ENCODE data around the gene ST3GAL3. TPM values are rescaled to one million over a fixed set of nuclear protein-coding genes. Genes with fewer than 3 reads are reported as not detected.

Gene ST3GAL3
- polyA plus RNA-seq, 1 of the 3 experiments (the other 2 are of a cell fraction), result 20.6 TPM

GRCh38 chr1:43881415-43881814 lies 174.1 kb downstream of the ST3GAL3 start:
- ChIA-PET CTCF (interaction anchor here (0.8 to 4.6 kb wide), 5 partner anchors 36 to 118 kb away, joined by 3 to 23 read pairs (median 3); no protein-coding TSS in a partner anchor), POLR2A (no interaction called here)
- peaks cover 10% of the 10 kb centered on the region for H3F3A ChIP-seq (replicated peaks; ENCODE audit: insufficient read depth)
- H3K27me3 ChIP-seq (ENCODE audit: insufficient read depth), result no peaks in the 10 kb centered on the region
- no peaks in the 10 kb centered on the region for H3K9me3 ChIP-seq
- H3K27ac ChIP-seq (ENCODE audit: low read depth in 2 of 2, low read length in 1 of 2), result no peak overlapping the region
- H3K4me2 ChIP-seq, result no peak overlapping the region
- 87% methylated on average over 3 of the region's 4 CpGs for WGBS (ENCODE audit: low lambda C conversion rate)
- H3K4me3 ChIP-seq (ENCODE audit: low read depth in 2 of 2, low read length in 1 of 2), result no peak overlapping the region
- H3K79me2 ChIP-seq (ENCODE audit: insufficient read depth), result no peaks in the 10 kb centered on the region
- peaks cover 0 to 6% of the 10 kb centered on the region in 2 experiments for H3K36me3 ChIP-seq (replicated peaks in 1 of 2; ENCODE audit: control insufficient read depth in 1 of 2, insufficient read depth in 2 of 2, low read length in 1 of 2)
- no peak overlapping the region for H2AFZ ChIP-seq (ENCODE audit: low read depth)
- H3K4me1 ChIP-seq (ENCODE audit: control insufficient read depth in 1 of 2, insufficient read depth in 2 of 2, low read depth in 1 of 2, low read length in 1 of 2), result peaks cover 3 to 15% of the 10 kb centered on the region in 2 experiments; a peak in 2 of 4 replicates
- TF ChIP-seq RAD21 (IDR thresholded peaks at IDR 0.05; ENCODE audit: low read length) (peak; percentile 39), POLR2AphosphoS5 (IDR thresholded peaks at IDR 0.05; ENCODE audit: low read depth, low read length) (no peak), RCOR1 (IDR thresholded peaks at IDR 0.05; ENCODE audit: low read length) (no peak), YY1 (IDR thresholded peaks at IDR 0.05; ENCODE audit: low read depth) (no peak)
- H3K9me2 ChIP-seq, result no peaks in the 10 kb centered on the region
- peaks cover 23% of the 10 kb centered on the region for H4K20me1 ChIP-seq (ENCODE audit: insufficient read depth)
- peak; percentile 62 for DNase-seq
- no peak overlapping the region for H3K9ac ChIP-seq

DNA sequence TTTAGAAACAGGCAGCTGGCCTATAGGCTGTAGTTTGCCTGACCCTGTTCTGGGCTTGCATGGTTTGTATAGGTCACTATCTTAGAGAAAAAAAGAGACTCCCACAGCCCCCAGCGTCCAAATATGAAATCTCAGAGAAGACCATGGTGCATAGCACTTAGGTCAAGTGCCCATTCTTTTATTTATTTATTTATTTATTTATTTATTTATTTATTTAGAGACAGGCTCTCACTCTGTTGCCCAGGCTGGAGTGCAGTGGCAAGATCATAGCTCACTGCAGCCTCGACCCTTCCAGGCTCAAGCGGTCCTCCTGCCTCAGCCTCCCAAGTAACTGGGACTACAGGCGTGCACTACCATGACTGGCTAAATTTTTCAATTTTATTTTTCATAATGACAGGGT lies 175.4 kb downstream of the ST3GAL3 start:
- peaks cover 18% of the 10 kb centered on the region for H4K20me1 ChIP-seq (ENCODE audit: insufficient read depth)
- 93% methylated on average over 4 of the region's 4 CpGs for WGBS (ENCODE audit: low lambda C conversion rate)
- H3K36me3 ChIP-seq (replicated peaks in 1 of 2; ENCODE audit: control insufficient read depth in 1 of 2, insufficient read depth in 2 of 2, low read length in 1 of 2), result peaks cover 0 to 6% of the 10 kb centered on the region in 2 experiments
- ChIA-PET POLR2A (no interaction called here), CTCF (interaction anchor here (1.2 to 4.6 kb wide), 2 partner anchors 10 to 52 kb away, joined by 6 to 23 read pairs; no protein-coding TSS in a partner anchor)
- no peaks in the 10 kb centered on the region for H3K27me3 ChIP-seq (ENCODE audit: insufficient read depth)
- no peak overlapping the region for H3K27ac ChIP-seq (ENCODE audit: low read depth in 2 of 2, low read length in 1 of 2)
- DNase-seq, result no peak
- H3K79me2 ChIP-seq (ENCODE audit: insufficient read depth), result no peaks in the 10 kb centered on the region
- peaks cover 10% of the 10 kb centered on the region for H3F3A ChIP-seq (replicated peaks; ENCODE audit: insufficient read depth)
- H3K9me3 ChIP-seq, result no peaks in the 10 kb centered on the region
- TF ChIP-seq USF2 (IDR thresholded peaks at IDR 0.05; ENCODE audit: borderline replicate concordance, low read depth, low read length) (no peak), RFX5 (IDR thresholded peaks at IDR 0.05; ENCODE audit: low read length) (no peak), RCOR1 (IDR thresholded peaks at IDR 0.05; ENCODE audit: low read length) (no peak), RXRA (IDR thresholded peaks at IDR 0.05; ENCODE audit: borderline replicate concordance, low read depth) (no peak), MAX (IDR thresholded peaks at IDR 0.05; ENCODE audit: low read depth) (no peak), MXI1 (IDR thresholded peaks at IDR 0.05; ENCODE audit: low read depth, low read length) (no peak), TAF1 (IDR thresholded peaks at IDR 0.05; ENCODE audit: borderline replicate concordance, low read depth, low read length) (no peak), SMC3 (IDR thresholded peaks at IDR 0.05; ENCODE audit: low read depth, low read length) (no peak), EZH2phosphoT487 (IDR thresholded peaks at IDR 0.05; ENCODE audit: borderline replicate concordance, low read depth) (no peak), SIN3A (IDR thresholded peaks at IDR 0.05; ENCODE audit: borderline replicate concordance, low read depth, low read length) (no peak), JUND (IDR thresholded peaks at IDR 0.05) (no peak), GATA2 (CRISPR knock-in tag; IDR thresholded peaks at IDR 0.05) (no peak)
- TF ChIP-seq, protein P1, sequence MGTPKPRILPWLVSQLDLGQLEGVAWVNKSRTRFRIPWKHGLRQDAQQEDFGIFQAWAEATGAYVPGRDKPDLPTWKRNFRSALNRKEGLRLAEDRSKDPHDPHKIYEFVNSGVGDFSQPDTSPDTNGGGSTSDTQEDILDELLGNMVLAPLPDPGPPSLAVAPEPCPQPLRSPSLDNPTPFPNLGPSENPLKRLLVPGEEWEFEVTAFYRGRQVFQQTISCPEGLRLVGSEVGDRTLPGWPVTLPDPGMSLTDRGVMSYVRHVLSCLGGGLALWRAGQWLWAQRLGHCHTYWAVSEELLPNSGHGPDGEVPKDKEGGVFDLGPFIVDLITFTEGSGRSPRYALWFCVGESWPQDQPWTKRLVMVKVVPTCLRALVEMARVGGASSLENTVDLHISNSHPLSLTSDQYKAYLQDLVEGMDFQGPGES (IDR thresholded peaks at IDR 0.05; ENCODE audit: low read depth, low read length), result no peak
- H3K4me1 ChIP-seq (ENCODE audit: control insufficient read depth in 1 of 2, insufficient read depth in 2 of 2, low read depth in 1 of 2, low read length in 1 of 2), result peaks cover 3 to 15% of the 10 kb centered on the region in 2 experiments; a peak in 2 of 4 replicates
- no peak overlapping the region for H2AFZ ChIP-seq (ENCODE audit: low read depth)
- no peak overlapping the region for H3K4me2 ChIP-seq
- no peak overlapping the region for H3K4me3 ChIP-seq (ENCODE audit: low read depth in 2 of 2, low read length in 1 of 2)
- H3K9me2 ChIP-seq, result no peaks in the 10 kb centered on the region
- H3K9ac ChIP-seq, result no peak overlapping the region

Measured in SK-N-SH (cell line).